COLO668 (cell line): ENCODE data around the gene TTC9.

Experiments used
- DNase-seq: peaks from one replicate; lab custom pipeline; 2025; ENCODE audit not compliant: unreplicated experiment; lab: John Stamatoyannopoulos, UW

Gene TTC9

GRCh38 chr14:70641548-70642302 lies at the start of gene TTC9:
Gene TTC9 (plus strand): TSS chr14:70641916. CDS start chr14:70642130, 214 bp downstream.
- peak; percentile 81 for DNase-seq

GRCh38 chr14:70594461-70594860 lies 47.3 kb upstream of the TTC9 start:
- DNase-seq = no peak

GRCh38 chr14:70595443-70596185 lies 46.1 kb upstream of the TTC9 start:
- no peak for DNase-seq

- no peak for DNase-seq
Observed at GRCh38 chr14:70597731-70598130, 44.0 kb upstream of the TTC9 start.

GRCh38 chr14:70599345-70599744 lies 42.4 kb upstream of the TTC9 start:
- DNase-seq = no peak

GRCh38 chr14:70600382-70601157 lies 41.1 kb upstream of the TTC9 start, which contains the start of gene MED6:
Gene MED6 (minus strand): TSS chr14:70600655. CDS start chr14:70600637, 18 bp downstream.
- peak; percentile 98 for DNase-seq

GRCh38 chr14:70601162-70601561 lies 40.6 kb upstream of the TTC9 start:
- no peak for DNase-seq

- DNase-seq = no peak
Observed at GRCh38 chr14:70602254-70602653, 39.5 kb upstream of the TTC9 start.

GRCh38 chr14:70611216-70611615 lies 30.5 kb upstream of the TTC9 start:
- DNase-seq = no peak

GRCh38 chr14:70616646-70617045 lies 25.1 kb upstream of the TTC9 start:
- no peak for DNase-seq

- DNase-seq = no peak
Observed at GRCh38 chr14:70618314-70618713, 23.4 kb upstream of the TTC9 start.

- no peak for DNase-seq
Observed at GRCh38 chr14:70619708-70620107, 22.0 kb upstream of the TTC9 start.

GRCh38 chr14:70622111-70622712 lies 19.5 kb upstream of the TTC9 start:
- DNase-seq = peak; percentile 55

- no peak for DNase-seq
Observed at GRCh38 chr14:70624972-70625371, 16.7 kb upstream of the TTC9 start.

- no peak for DNase-seq
Observed at GRCh38 chr14:70631948-70632347, 9.8 kb upstream of the TTC9 start.

- no peak for DNase-seq
Observed at GRCh38 chr14:70635971-70636595, 5.6 kb upstream of the TTC9 start.

- DNase-seq = no peak
Observed at GRCh38 chr14:70638416-70638815, 3.3 kb upstream of the TTC9 start.

GRCh38 chr14:70640938-70641547 lies 673 bp upstream of the TTC9 start:
- DNase-seq = peak; percentile 85

GRCh38 chr14:70642303-70643235 lies 853 bp downstream of the TTC9 start:
- peak; percentile 63 for DNase-seq
